GM23248 (cell line): Measurements from ENCODE around the gene STXBP4. TPM values are rescaled to one million over a fixed set of nuclear protein-coding genes. Genes with fewer than 3 reads are reported as not detected.

Experiments
- DNase-seq: peaks from one replicate; pipeline ENCODE4 v3.0.0-alpha.2; 2015
- H2AFZ ChIP-seq: fragments of 200-600 bp; sonication (generic); 2 replicates; pipeline ENCODE4 v1.6.1; 2016; ENCODE audit warnings: antibody characterized with exemption
- H3F3A ChIP-seq: fragments of 200-600 bp; sonication (generic); 2 replicates; pipeline ENCODE4 v1.6.1; 2016; ENCODE audit warnings: mild to moderate bottlenecking, antibody characterized with exemption, mixed run types; ENCODE audit not compliant: insufficient read depth
- H3K27ac ChIP-seq: fragments of 200-600 bp; sonication (generic); 2 replicates; pipeline ENCODE4 v1.5.1; 2016; ENCODE audit warnings: mild to moderate bottlenecking
- H3K27me3 ChIP-seq: fragments of 200-600 bp; sonication (generic); replicated peaks from 2 replicates; pipeline ENCODE4 v1.6.1; 2016; ENCODE audit warnings: mild to moderate bottlenecking; ENCODE audit not compliant: insufficient read depth
- H3K36me3 ChIP-seq: fragments of 200-600 bp; sonication (generic); 2 replicates; pipeline ENCODE4 v1.6.1; 2016; ENCODE audit warnings: low read depth, mild to moderate bottlenecking
- H3K4me1 ChIP-seq: fragments of 200-600 bp; sonication (generic); 2 replicates; pipeline ENCODE4 v1.6.1; 2016; ENCODE audit warnings: mild to moderate bottlenecking; ENCODE audit not compliant: insufficient read depth
- H3K4me2 ChIP-seq: fragments of 200-600 bp; sonication (generic); one replicate; pipeline ENCODE4 v1.6.1; 2016; ENCODE audit warnings: mild to moderate bottlenecking; ENCODE audit not compliant: unreplicated experiment
- H3K4me3 ChIP-seq: fragments of 200-600 bp; sonication (generic); 2 replicates; pipeline ENCODE4 v1.5.1; 2016; ENCODE audit warnings: mild to moderate bottlenecking
- H3K79me2 ChIP-seq: fragments of 200-600 bp; sonication (generic); 2 replicates; pipeline ENCODE4 v1.6.1; 2016; ENCODE audit warnings: mild to moderate bottlenecking; ENCODE audit not compliant: insufficient read depth
- H3K9ac ChIP-seq: fragments of 200-600 bp; sonication (generic); 2 replicates; pipeline ENCODE4 v1.6.1; 2016; ENCODE audit warnings: mild to moderate bottlenecking
- H3K9me2 ChIP-seq: fragments of 200-600 bp; sonication (generic); 2 replicates; pipeline ENCODE4 v1.6.1; 2016; ENCODE audit warnings: mixed run types, mild to moderate bottlenecking, moderate library complexity; ENCODE audit not compliant: insufficient read depth
- H3K9me3 ChIP-seq: fragments of 200-600 bp; sonication (generic); one replicate; pipeline ENCODE4 v1.6.1; 2017; ENCODE audit warnings: low read depth
- H4K20me1 ChIP-seq: fragments of 200-600 bp; sonication (generic); 2 replicates; pipeline ENCODE4 v1.6.0; 2016; ENCODE audit not compliant: insufficient read depth
- EZH2 ChIP-seq: fragments of 200-600 bp; sonication (generic); IDR thresholded peaks from 2 replicates; pipeline ENCODE4 v1.6.1; 2018; ENCODE audit warnings: antibody characterized with exemption, mild to moderate bottlenecking; ENCODE audit not compliant: insufficient read depth, poor library complexity, severe bottlenecking
- EZH2phosphoT487 ChIP-seq: fragments of 200-600 bp; sonication (generic); IDR thresholded peaks from 2 replicates; pipeline ENCODE4 v1.6.1; 2018; ENCODE audit warnings: antibody characterized with exemption, moderate library complexity, mild to moderate bottlenecking, low read depth; ENCODE audit not compliant: insufficient read depth
- WGBS, 2 experiments: methylation state at CpG; one replicate each; pipeline ENCODE4 v1.1.6; 2015 to 2017; ENCODE audit warnings: low lambda C conversion rate in 2 of 2, low coverage in 1 of 2; ENCODE audit errors: missing lambda C conversion rate in 2 of 2; 5-methylcytosine and 5-hydroxymethylcytosine counted together
- in situ Hi-C: fragments of 300-500 bp; cut with MboI; formaldehyde crosslinking; loops from 2 replicates; pipeline ENCODE4 v1.15.0; 2020
- polyA plus RNA-seq: library from polyadenylated mRNA; unstranded; fragments of >200 nt; fragmentation: Nextera tagmentation; extraction: Ambion mirVana; gene quantifications from 2 replicates; pipeline ENCODE4 v1.2.1, GENCODE V29; 2016
- total RNA-seq: library from RNA; depleted of rRNA; stranded (reverse); fragments of >200 nt; shearing (Covaris generic); gene quantifications from 2 replicates; pipeline ENCODE4 v1.2.3, GENCODE V29; 2014

Gene STXBP4
- total and polyA plus RNA-seq, 2 experiments from 2014 or later: 5.9 to 8.7 TPM

DNA sequence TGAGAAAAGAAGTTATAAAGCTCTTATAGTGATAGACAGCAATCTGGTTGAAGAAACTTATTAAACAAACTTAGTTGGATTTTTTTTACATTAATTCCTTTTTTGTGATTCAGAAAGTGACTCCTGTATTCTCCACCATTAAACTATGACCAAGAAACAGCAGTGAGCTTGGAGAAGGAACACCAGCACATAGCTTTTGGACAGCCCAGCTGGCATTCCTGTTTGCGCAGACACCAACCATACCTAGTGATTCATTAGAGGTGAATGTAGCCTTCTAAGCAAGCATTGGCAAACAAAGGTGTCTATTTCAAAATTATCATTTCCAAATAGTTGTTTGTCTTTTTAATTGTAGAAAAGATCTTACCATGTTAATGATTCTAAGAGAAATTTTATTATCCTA is 94.4 kb downstream of the STXBP4 start:
- Histone ChIP-seq H3K4me3 (no peak overlapping the region), H3K9me2 (no peaks in the 10 kb centered on the region), H3K36me3 (no peaks in the 10 kb centered on the region), H3K9me3 (no peaks in the 10 kb centered on the region), H3K4me2 (peak overlapping the region; percentile 4), H3K4me1 (peaks cover 8% of the 10 kb centered on the region; the same call in 1 of the 2 replicates), H3K79me2 (no peaks in the 10 kb centered on the region), H3K27me3 (no peaks in the 10 kb centered on the region), H2AFZ (no peak overlapping the region), H3K27ac (no peak overlapping the region), H3K9ac (no peak overlapping the region), H3F3A (0 out of 2 replicates have a peak, but pooled peaks cover 3% of the 10 kb centered on the region), H4K20me1 (no peaks in the 10 kb centered on the region)
- in situ Hi-C loops: no loop called here
- TF ChIP-seq EZH2 (no peak), EZH2phosphoT487 (no peak)
- 73 to 78% methylated on average over 1 of the region's 1 CpG for WGBS, 2 experiments
- DNase-seq: peak; percentile 58

GRCh38 chr17:55063885-55064874 is 95.6 kb downstream of the STXBP4 start:
- WGBS, 2 experiments: 89 to 90% methylated on average over 16 of the region's 16 CpGs
- in situ Hi-C loops: no loop called here

GRCh38 chr17:55067697-55068439 is 99.3 kb downstream of the STXBP4 start:
- TF ChIP-seq EZH2phosphoT487: no peak
- no peak for TF ChIP-seq EZH2
- 16 to 19% methylated on average over 1 of the region's 1 CpG for WGBS, 2 experiments
- no peaks in the 10 kb centered on the region for H3K27me3 ChIP-seq
- in situ Hi-C loops: no loop called here
- no peak overlapping the region for H3K27ac ChIP-seq
- no peak overlapping the region for H3K9ac ChIP-seq
- DNase-seq: peak; percentile 40
- H4K20me1 ChIP-seq: no peaks in the 10 kb centered on the region
- H3K4me1 ChIP-seq: peaks cover 5% of the 10 kb centered on the region; the same call in 1 of the 2 replicates
- 0 out of 2 replicates have a peak, but pooled peaks cover 3% of the 10 kb centered on the region for H3F3A ChIP-seq
- no peaks in the 10 kb centered on the region for H3K9me2 ChIP-seq
- H3K79me2 ChIP-seq: no peaks in the 10 kb centered on the region
- H2AFZ ChIP-seq: no peak overlapping the region
- H3K4me3 ChIP-seq: no peak overlapping the region
- H3K4me2 ChIP-seq: no peak overlapping the region
- no peaks in the 10 kb centered on the region for H3K36me3 ChIP-seq
- H3K9me3 ChIP-seq: no peaks in the 10 kb centered on the region

More at GRCh38 chr17:55063885-55064874, 95.6 kb downstream of the STXBP4 start:
- Histone ChIP-seq H3K4me2 (no peak overlapping the region), H3K4me3 (no peak overlapping the region), H3K9me2 (no peaks in the 10 kb centered on the region), H2AFZ (no peak overlapping the region), H3K79me2 (no peaks in the 10 kb centered on the region), H3K9me3 (no peaks in the 10 kb centered on the region), H3K36me3 (no peaks in the 10 kb centered on the region), H3K9ac (no peak overlapping the region), H4K20me1 (no peaks in the 10 kb centered on the region), H3K4me1 (peaks cover 8% of the 10 kb centered on the region; the same call in 1 of the 2 replicates), H3K27me3 (no peaks in the 10 kb centered on the region), H3F3A (0 out of 2 replicates have a peak, but pooled peaks cover 3% of the 10 kb centered on the region), H3K27ac (no peak overlapping the region)
- DNase-seq: no peak
- TF ChIP-seq EZH2: no peak
- TF ChIP-seq EZH2phosphoT487: no peak
